HG03095 (cell line): Measurements from ENCODE around the gene MRGPRX1.
"Not testable (repeated sequence)": the region's sequence is repeated elsewhere in the genome, so short reads cannot be mapped to it uniquely, and the experiment has no call there.

Experiments
- ATAC-seq: cut with Tn5 transposase; IDR thresholded peaks from one replicate; pipeline ENCODE4 v1.9.1; 2021; ENCODE audit warnings: moderate library complexity; ENCODE audit not compliant: unreplicated experiment

Gene MRGPRX1

GRCh38 chr11:18939314-18939713, at the start of gene MRGPRX1:
Gene MRGPRX1 (minus strand): TSS chr11:18939414. CDS start chr11:18934784, 4,630 bp downstream.
- no peak for ATAC-seq

GRCh38 chr11:18987454-18988231, 48.4 kb upstream of the MRGPRX1 start:
- no peak for ATAC-seq

DNA sequence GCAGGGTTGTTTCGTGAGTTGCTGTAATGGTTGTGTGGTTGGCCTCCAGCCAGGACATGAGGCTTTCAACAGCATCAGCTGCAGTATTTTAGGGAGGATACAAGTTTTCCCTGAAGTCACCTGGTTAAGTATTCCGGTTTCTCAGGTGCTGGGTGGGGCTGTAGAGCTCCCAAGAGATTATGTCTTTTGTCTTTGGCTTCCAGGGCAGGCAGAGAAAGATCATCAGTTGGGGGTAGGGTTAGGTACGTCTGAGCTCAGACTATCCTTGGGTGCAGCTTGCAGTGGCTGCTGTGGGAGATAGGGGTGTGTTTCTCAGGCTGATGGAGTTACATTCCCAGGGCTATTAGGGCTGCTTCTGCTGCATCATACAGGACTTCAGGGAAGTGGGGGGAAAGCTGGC, 47.5 kb upstream of the MRGPRX1 start:
- ATAC-seq, result no peak

DNA sequence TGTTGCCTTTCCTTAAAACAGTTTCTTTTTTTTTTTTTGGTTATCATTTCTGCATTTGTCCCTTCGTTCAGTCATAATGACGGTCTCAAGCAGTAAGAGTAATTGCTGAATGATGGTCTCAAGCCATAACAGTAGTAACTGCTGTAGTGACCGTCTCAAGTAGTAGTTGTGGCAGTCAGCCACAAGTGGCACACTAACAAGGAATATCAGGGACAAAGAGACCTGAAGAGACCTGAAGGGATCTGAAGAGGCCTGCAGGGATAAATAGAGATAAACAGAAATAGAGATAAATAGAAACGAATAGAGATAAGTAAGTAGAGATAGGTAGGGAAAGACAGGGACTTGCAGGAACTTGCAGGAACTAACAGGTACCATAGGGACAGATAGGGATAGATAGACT, 42.7 kb upstream of the MRGPRX1 start:
- ATAC-seq, result no peak

GRCh38 chr11:18974192-18974591, 35.0 kb upstream of the MRGPRX1 start:
- no peak for ATAC-seq

- no peak for ATAC-seq
Observed at GRCh38 chr11:18972336-18972735, 33.1 kb upstream of the MRGPRX1 start.

DNA sequence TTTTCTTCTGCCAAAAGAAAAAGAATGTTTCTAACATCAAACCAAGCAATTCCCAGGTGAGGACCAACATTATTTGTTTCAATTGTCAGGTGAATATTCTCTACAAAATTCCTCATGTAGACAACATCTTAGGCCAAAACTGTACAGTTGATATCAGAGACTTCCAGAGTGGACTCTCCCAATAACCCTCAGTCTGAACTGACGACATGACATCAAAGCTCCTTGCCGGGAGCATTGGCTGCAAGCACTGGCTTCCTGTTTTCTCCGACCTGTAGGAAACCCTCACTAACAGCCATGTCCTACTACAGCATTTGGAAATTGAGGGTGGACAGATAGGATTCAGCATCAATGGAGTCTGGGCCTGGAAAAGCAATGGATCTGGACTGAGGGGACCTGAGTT, 30.5 kb upstream of the MRGPRX1 start:
- no peak for ATAC-seq

GRCh38 chr11:18958221-18958910, 19.2 kb upstream of the MRGPRX1 start:
- ATAC-seq, result no peak

GRCh38 chr11:18956630-18957029, 17.4 kb upstream of the MRGPRX1 start:
- ATAC-seq, result no peak

GRCh38 chr11:18936002-18936673, 3.1 kb downstream of the MRGPRX1 start:
- ATAC-seq, result no peak

- no peak for ATAC-seq
Observed at GRCh38 chr11:18934195-18934814, 4.9 kb downstream of the MRGPRX1 start.

- no peak for ATAC-seq
Observed at GRCh38 chr11:18927550-18928322, 11.5 kb downstream of the MRGPRX1 start.

DNA sequence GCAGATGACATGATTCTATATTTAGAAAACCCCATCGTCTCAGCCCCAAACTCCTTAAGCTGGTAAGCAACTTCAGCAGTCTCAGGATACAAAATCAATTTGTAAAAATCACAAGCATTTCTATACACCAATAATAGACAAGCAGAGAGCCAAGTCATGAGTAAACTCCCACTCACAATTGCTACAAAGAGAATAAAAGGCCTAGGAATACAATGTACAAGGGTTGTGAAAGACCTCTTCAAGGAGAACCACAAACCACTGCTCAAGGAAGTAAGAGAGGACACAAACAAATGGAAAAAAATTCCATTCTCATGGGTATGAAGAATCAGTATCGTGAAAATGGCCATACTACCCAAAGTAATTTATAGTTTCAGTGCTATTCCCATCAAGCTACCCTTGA, 13.8 kb downstream of the MRGPRX1 start:
- ATAC-seq, result not testable (repeated sequence)

GRCh38 chr11:18912883-18913282, 26.3 kb downstream of the MRGPRX1 start:
- no peak for ATAC-seq

DNA sequence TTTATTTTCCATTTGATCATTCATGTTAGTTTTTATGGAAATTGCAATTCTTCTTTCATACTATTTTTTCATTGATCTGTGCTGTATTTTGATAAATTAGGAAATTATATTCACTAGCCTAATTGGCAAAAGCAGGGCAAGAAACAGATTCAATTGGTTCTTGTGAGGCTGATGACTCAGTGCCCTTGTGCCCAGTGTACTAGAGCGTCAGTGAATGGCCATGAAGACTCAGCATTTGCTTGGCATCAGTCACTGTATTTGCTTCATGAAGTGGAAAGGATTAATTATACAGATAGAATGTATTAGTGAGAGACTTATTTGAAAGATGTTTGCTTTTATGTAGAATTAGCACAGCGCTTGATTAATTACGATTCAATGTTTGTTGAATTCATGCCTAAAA, 31.8 kb downstream of the MRGPRX1 start:
- no peak for ATAC-seq

DNA sequence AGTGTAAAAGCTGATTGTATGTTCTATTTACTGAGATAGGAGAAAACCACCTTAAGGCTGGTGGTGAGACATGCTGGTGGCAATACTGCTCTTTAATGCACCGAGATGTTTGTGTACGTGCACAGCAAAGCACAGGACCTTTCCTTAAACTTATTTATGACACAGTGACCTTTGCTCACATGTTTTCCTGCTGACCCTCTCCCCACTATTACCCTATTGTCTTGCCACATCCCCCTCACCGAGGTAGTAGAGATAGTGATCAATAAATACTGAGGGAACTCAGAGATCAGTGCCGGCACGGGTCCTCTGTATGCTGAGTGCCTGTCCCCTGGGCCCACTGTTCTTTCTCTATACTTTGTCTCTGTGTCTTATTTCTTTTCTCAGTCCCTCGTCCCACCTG, 38.6 kb downstream of the MRGPRX1 start:
- ATAC-seq, result not testable (repeated sequence)

DNA sequence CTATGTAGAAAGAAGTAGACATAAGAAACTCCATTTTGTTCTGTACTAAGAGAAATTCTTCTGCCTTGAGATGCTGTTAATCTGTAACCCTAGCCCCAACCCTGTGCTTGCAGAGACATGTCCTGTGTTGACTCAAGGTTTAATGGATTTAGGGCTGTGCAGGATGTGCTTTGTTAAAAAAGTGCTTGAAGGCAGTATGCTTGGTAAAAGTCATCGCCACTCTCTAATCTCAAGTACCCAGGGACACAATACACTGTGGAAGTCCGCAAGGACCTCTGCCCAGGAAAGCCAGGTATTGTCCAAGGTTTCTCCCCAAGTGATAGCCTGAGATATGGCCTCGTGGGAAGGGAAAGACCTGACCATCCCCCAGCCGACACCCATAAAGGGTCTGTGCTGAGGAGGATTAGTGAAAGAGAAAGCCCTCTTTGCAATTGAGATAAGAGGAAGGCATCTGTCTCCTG, 39.0 kb downstream of the MRGPRX1 start:
- ATAC-seq, result not testable (repeated sequence)

DNA sequence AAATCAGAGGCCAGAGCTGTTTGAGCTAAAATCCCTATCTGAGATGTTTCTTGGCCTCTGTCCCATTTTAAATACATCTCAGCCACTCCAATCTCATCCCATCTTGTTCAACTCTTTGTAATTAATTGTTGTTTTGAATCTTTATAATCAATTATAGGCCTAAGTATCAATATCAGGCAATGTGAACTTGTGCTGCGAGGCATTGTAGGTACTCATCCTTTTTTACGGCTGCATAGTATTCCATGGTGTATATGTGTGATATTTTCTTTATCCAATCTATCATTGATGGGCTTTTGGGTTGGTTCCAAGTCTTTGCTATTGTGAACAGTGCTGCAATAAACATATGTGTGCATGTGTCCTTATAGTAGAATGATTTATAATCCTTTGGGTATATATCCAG, 47.5 kb downstream of the MRGPRX1 start:
- ATAC-seq, result not testable (repeated sequence)

DNA sequence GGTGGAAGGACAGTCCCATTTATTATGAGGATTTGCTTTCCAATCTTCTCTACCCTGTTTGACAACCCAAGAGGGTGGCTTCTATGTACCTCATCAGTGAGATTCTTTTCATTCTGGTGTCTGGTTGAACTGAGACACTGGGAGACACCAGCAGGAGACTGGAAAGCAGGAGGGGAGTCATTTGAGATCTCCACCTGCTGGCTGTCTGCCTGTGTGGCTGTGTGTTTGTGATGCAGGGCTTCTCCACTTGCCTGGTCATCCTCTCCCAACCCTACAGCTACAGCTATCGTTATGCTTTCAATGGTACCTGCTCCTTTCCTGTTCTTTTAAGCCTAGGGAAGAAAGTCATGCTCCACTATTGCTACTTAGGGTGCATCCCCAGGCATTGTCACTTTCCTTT, 48.6 kb downstream of the MRGPRX1 start:
- no peak for ATAC-seq
